ENCODE results near the gene CFL2. TPM values are rescaled to one million over a fixed set of nuclear protein-coding genes. Genes with fewer than 3 reads are reported as not detected.

Gene CFL2
- total RNA-seq, 6 donors from 2014 or later: 8.4 to 51.6 (median 40.7) TPM

GRCh38 chr14:34685819-34686428, 28.5 kb downstream of the CFL2 start:
- DNase-seq (no peak), ATAC-seq (ENCODE audit: low FRiP score in 2 of 2) (no peak)
- 60 to 74% methylated on average over 7 of the region's 7 CpGs for WGBS, 2 donors
- Histone ChIP-seq H3K4me1 (no peaks in the 10 kb centered on the region), H3K36me3 (no peaks in the 10 kb centered on the region), H3K27ac (no peak overlapping the region), H3K9me3 (no peaks in the 10 kb centered on the region), H3K27me3 (no peaks in the 10 kb centered on the region), H3K4me3 (no peak overlapping the region)
- no peak for TF ChIP-seq POLR2A (IDR thresholded peaks at IDR 0.05)
- no peak for TF ChIP-seq POLR2AphosphoS5 (IDR thresholded peaks at IDR 0.05)
- no peak for TF ChIP-seq CTCF (IDR thresholded peaks at IDR 0.05)
- TF ChIP-seq EP300 (IDR thresholded peaks at IDR 0.05): no peak

GRCh38 chr14:34684578-34684977, 29.8 kb downstream of the CFL2 start:
- H3K4me3 ChIP-seq: no peak overlapping the region
- H3K9me3 ChIP-seq: no peaks in the 10 kb centered on the region
- no peaks in the 10 kb centered on the region for H3K27me3 ChIP-seq
- no peaks in the 10 kb centered on the region for H3K36me3 ChIP-seq
- H3K4me1 ChIP-seq: no peaks in the 10 kb centered on the region
- ATAC-seq (ENCODE audit: low FRiP score in 2 of 2): no peak
- H3K27ac ChIP-seq: no peak overlapping the region
- no peak for DNase-seq
- TF ChIP-seq POLR2A (IDR thresholded peaks at IDR 0.05): no peak
- TF ChIP-seq CTCF (IDR thresholded peaks at IDR 0.05): no peak
- TF ChIP-seq EP300 (IDR thresholded peaks at IDR 0.05): no peak

- TF ChIP-seq EP300 (IDR thresholded peaks at IDR 0.05) (no peak), CTCF (IDR thresholded peaks at IDR 0.05) (no peak), POLR2A (IDR thresholded peaks at IDR 0.05) (no peak), POLR2AphosphoS5 (IDR thresholded peaks at IDR 0.05) (no peak)
- DNase-seq: no peak
- WGBS, 2 donors: 52 to 77% methylated on average over 2 of the region's 2 CpGs
- Histone ChIP-seq H3K27ac (no peak overlapping the region), H3K9me3 (no peaks in the 10 kb centered on the region), H3K27me3 (no peaks in the 10 kb centered on the region), H3K4me3 (no peak overlapping the region), H3K4me1 (no peaks in the 10 kb centered on the region), H3K36me3 (no peaks in the 10 kb centered on the region)
- ATAC-seq (ENCODE audit: low FRiP score in 2 of 2): no peak
Measured at GRCh38 chr14:34682787-34683321, 31.5 kb downstream of the CFL2 start.

GRCh38 chr14:34680806-34681479, 33.5 kb downstream of the CFL2 start:
- Histone ChIP-seq H3K4me3 (no peak overlapping the region), H3K36me3 (no peaks in the 10 kb centered on the region), H3K27me3 (no peaks in the 10 kb centered on the region), H3K4me1 (no peaks in the 10 kb centered on the region), H3K27ac (no peak overlapping the region), H3K9me3 (no peaks in the 10 kb centered on the region)
- ATAC-seq (ENCODE audit: low FRiP score in 2 of 2) (no peak), DNase-seq (no peak)
- TF ChIP-seq POLR2A (IDR thresholded peaks at IDR 0.05): no peak
- no peak for TF ChIP-seq CTCF (IDR thresholded peaks at IDR 0.05)
- no peak for TF ChIP-seq EP300 (IDR thresholded peaks at IDR 0.05)
- TF ChIP-seq POLR2AphosphoS5 (IDR thresholded peaks at IDR 0.05): no peak
- WGBS, 2 donors: 92 to 94% methylated on average over 8 of the region's 8 CpGs

GRCh38 chr14:34678735-34679134, 35.7 kb downstream of the CFL2 start:
- no peak overlapping the region for H3K27ac ChIP-seq
- 86 to 92% methylated on average over 8 of the region's 8 CpGs for WGBS, 2 donors
- DNase-seq: no peak
- H3K36me3 ChIP-seq: no peaks in the 10 kb centered on the region
- H3K9me3 ChIP-seq: no peaks in the 10 kb centered on the region
- no peak for ATAC-seq (ENCODE audit: low FRiP score in 2 of 2)
- TF ChIP-seq CTCF (IDR thresholded peaks at IDR 0.05): no peak
- TF ChIP-seq EP300 (IDR thresholded peaks at IDR 0.05): no peak
- no peak for TF ChIP-seq POLR2A (IDR thresholded peaks at IDR 0.05)
- TF ChIP-seq POLR2AphosphoS5 (IDR thresholded peaks at IDR 0.05): no peak
- no peaks in the 10 kb centered on the region for H3K27me3 ChIP-seq
- H3K4me3 ChIP-seq: no peak overlapping the region
- H3K4me1 ChIP-seq: no peaks in the 10 kb centered on the region

All from upper lobe of left lung (tissue), 6 donors.